GM20000 (cell line): Measurements from ENCODE around the gene SSNA1.

Experiments
- DNase-seq: peaks from one replicate; pipeline ENCODE4 v3.0.0; 2012; ENCODE audit warnings: low spot score
- TF ChIP-seq, protein P1 (sequence below): IDR thresholded peaks from 2 replicates; pipeline ENCODE4 v1.5.1; 2012; ENCODE audit warnings: mild to moderate bottlenecking, control low read depth; ENCODE audit errors: extremely low read depth, missing control alignments

Gene SSNA1

DNA sequence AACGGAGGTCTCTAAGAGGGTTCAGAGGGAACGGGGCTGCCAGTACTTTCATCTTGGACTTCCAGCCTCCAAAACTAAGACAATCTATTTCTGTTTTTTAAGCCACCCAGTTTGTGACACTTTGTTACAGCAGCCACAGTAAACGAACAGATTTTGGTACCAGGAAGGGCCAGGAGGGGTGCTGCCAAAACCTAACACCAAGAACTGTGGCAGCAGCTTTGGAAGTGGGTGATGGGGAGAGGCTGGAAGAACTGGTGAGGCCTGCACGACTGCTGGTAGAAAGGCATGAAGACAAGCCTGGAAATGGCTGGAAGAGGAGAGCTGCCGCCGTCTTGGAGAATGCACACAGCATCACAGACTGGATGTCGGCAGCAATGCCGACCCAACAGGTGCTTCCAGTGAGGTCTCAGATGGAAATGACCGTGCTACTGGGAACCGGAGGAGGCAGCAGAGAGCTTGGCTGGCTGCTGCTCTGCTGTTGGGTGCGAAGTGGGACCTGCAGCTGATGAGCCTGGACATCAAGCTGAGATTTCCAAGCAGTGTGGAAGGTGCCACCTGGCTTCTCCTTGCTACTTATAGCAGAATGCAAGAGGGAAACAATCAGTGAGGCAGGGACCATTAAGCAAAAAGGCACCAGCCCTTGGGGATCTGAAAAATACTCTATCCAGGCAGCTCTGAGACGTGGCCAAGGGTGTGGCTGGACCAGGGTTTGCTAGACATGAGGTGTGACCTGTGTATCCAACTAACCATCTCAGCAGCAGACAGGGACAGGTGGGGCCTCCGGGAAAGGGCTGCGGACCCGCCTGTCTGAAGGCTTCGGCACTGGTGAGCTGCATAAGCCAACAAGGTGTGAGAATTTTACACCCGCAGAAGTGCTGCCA lies 11.9 kb upstream of the SSNA1 start:
- DNase-seq, result peak; percentile 81
- TF ChIP-seq, protein P1, sequence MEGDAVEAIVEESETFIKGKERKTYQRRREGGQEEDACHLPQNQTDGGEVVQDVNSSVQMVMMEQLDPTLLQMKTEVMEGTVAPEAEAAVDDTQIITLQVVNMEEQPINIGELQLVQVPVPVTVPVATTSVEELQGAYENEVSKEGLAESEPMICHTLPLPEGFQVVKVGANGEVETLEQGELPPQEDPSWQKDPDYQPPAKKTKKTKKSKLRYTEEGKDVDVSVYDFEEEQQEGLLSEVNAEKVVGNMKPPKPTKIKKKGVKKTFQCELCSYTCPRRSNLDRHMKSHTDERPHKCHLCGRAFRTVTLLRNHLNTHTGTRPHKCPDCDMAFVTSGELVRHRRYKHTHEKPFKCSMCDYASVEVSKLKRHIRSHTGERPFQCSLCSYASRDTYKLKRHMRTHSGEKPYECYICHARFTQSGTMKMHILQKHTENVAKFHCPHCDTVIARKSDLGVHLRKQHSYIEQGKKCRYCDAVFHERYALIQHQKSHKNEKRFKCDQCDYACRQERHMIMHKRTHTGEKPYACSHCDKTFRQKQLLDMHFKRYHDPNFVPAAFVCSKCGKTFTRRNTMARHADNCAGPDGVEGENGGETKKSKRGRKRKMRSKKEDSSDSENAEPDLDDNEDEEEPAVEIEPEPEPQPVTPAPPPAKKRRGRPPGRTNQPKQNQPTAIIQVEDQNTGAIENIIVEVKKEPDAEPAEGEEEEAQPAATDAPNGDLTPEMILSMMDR, result peak; percentile 5

DNA sequence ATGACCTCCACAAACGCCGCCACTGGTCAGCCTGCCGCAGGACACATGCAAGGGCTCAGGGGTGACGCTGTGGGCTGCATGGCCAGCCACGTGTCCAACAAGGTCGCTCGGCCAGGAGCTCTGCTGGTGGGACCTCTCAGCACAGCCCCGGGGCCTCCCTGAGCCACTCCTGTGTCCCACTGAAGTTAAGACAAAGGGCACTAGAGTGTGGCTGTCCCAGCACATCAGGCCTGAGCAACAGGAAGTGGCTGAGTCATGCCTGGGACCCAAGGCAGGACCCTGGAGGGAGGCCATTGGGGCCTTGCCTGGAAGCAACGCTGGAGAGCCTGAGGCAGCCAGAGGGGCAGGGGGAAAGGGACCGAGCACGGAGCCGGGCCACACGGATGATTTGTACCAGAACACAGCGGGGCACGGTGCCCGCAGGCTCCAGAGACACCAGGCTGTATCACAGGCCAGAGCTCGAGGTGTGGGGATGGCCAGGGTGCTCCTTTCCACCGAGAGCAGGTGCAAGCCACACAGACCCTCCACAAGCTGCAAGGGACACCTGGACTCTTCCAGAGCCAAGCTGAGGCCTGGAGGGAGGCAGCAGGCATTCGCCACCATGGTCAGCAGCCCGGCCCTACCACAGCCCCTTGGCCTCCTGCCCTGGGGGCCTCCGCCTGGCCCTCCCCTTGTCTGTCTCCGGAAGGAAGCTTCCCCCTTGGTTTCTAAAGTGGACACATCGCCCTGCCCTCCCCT lies 10.1 kb upstream of the SSNA1 start:
- DNase-seq, result no peak

DNA sequence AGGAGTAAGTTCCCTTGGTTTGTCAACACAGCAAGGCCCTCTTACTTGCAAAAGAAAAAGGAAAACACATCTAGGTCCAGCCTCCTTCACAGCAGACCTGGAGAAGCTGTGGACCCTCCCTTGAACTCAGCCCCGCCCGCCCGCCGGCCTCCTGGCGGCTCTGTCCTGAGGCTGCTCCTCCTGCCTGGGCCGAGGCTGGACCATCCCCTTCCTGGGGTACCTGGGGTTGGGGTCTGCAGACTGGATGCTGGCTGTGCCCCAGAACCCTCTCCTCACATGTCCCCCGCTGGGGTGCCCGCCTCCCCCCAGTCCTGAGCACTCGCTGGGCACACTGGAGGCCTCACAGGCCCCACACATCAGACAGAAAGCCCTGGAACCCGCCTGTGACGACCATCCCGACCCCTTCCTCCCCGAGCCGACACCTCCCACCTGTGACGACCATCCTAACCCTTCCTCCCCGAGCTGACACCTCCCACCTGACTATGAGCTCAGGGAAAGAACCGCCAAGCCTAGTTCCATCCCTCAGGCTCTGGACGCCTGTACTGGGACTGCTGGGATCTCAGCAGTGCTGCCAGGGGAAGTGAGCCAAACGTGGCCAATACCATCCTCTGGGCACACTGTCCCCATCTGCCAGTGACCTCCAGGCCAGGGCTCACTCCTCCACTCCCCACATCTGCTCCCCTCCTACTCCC lies 9.4 kb upstream of the SSNA1 start:
- TF ChIP-seq, protein P1, result no peak
- peak; percentile 27 for DNase-seq

More for the DNA sequence above, 10.1 kb upstream of the SSNA1 start:
- TF ChIP-seq, protein P1, result no peak

DNA sequence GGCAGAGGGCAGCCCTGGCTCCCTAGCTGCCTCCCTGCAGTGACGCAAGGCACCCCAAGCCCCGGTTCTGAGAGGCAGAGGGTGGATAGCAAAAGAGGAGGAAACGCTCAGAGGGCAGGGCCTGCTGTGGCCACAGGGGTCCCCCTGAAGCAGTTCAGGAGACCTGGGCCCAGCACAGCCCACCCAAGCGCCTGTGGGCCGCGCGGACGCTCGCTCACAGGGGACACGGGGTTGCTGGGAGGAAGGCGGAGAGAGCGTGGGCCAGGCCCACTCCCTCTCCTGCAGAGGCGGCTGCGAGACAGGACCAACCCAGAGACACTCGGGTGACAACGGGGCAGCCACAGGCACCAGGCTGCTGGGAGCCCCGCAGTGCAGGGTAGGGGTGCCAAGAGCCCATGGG lies 8.7 kb upstream of the SSNA1 start:
- no peak for DNase-seq
- TF ChIP-seq, protein P1, result no peak

DNA sequence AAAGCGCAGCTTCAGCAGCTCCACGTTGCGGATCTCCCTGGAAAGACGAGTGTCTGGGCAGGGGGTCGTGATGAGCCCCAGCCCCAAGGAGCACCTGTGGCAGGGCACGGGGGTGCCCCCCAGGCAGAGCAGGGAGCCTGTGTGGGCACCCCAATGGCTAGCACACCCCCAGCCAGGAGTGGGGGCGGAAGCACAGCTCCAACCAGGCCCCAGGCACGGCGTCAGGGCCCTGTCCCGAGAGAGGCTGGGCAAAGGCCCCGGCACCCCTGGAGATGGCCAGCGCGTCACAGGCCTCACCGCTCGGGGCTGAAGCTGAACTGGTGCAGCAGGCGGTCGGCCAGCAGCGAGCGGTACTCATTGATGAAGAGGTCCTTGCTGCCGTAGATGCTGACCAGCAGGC lies 8.0 kb upstream of the SSNA1 start:
- DNase-seq, result no peak
- TF ChIP-seq, protein P1, result no peak

DNA sequence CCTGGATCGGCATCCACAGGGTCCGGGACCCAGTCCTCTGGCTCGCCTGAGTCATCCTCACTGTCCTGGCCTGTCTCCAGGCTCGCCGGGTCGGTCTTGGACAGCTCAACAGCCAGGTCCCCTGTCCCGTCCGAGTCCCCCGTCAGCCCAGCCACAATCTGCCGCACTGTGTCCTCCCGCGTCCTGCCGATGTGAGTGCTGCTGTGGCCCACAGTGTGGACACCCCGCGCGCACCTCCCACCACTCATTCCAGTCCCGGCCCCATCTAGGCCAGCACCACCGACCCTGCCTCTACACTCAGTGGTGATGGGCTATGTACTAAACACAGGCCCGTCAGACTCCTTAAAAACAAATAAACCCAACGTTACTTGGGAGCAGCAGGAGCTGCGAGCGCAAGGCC lies 6.8 kb upstream of the SSNA1 start:
- TF ChIP-seq, protein P1, result no peak
- no peak for DNase-seq

DNA sequence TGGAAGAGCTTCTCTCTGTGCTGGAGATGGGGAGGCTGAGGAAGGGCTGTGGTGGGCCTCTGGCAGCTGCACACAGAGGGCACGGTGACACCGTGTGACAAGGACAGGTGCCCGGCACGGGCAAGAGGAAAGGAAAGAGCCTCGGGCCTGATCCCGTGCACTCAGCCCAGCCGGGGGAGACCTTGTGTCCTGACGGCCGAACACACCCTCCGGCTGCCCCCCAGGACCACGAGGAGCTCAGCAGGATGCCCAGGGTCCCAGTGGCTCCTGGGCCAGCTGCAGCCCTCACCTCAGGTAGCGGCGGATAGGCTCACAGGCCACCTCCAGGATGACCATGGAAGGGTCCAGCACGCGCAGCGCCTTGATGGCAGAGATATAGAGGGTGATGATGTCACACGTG lies 5.6 kb upstream of the SSNA1 start:
- TF ChIP-seq, protein P1, result no peak
- DNase-seq, result no peak
